SK-N-SH treated with all-trans-retinoic acid at 6 μM for 48 hours (cell line): ENCODE data around the gene YLPM1.

Source experiments
- TOX ChIP-seq: fragments of 250-450 bp; sonication (Bioruptor Pico); IDR thresholded peaks from 2 replicates; pipeline ENCODE4 v1.8.0; 2021; ENCODE audit warnings: mild to moderate bottlenecking, moderate library complexity, borderline replicate concordance
- TF ChIP-seq, protein P1 (sequence below): fragments of 250-450 bp; sonication (Bioruptor Pico); IDR thresholded peaks from 2 replicates; pipeline ENCODE4 v1.8.0; 2020; ENCODE audit warnings: mild to moderate bottlenecking, moderate library complexity, borderline replicate concordance
- TF ChIP-seq, protein P2 (sequence below): fragments of 250-450 bp; sonication (Bioruptor Pico); IDR thresholded peaks from 2 replicates; pipeline ENCODE4 v1.5.1; 2020; ENCODE audit warnings: low read depth, mild to moderate bottlenecking, moderate library complexity
- TF ChIP-seq, protein P3 (sequence below): fragments of 250-450 bp; sonication (Bioruptor Pico); IDR thresholded peaks from 2 replicates; pipeline ENCODE4 v1.8.0; 2021; ENCODE audit warnings: low read depth, mild to moderate bottlenecking, moderate library complexity, borderline replicate concordance

DNA sequence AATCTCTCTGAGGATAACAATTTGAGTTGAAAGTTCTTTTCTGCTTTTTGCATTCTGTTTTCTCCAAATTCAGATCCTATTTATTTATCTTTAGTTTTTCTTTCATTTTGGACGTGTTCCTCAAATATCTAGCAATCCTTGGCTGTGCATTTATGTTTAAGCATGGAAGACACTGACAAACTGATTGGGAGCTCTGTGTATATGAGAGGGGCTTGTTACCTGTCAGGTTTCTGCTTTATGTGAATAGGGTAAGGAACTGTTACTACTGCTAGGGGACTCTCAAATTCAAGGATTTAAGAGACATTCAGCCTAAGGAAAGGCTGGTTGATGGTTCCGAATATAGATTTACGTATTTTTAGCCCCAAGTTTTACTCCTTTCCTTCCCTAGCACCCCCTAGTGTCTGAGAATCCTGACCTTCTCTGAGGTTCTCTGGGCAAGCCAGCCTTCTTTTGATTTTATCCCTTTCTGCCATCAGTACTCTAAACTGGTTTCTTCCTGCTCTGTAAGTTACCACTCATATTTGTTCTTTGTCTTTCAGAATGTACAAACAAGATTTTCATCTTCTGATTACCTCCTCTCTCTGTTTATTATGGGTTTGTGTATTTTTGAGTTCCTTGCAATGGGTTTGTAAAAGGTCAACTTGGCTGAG, 30.5 kb downstream of the YLPM1 start:
- TF ChIP-seq, protein P1, sequence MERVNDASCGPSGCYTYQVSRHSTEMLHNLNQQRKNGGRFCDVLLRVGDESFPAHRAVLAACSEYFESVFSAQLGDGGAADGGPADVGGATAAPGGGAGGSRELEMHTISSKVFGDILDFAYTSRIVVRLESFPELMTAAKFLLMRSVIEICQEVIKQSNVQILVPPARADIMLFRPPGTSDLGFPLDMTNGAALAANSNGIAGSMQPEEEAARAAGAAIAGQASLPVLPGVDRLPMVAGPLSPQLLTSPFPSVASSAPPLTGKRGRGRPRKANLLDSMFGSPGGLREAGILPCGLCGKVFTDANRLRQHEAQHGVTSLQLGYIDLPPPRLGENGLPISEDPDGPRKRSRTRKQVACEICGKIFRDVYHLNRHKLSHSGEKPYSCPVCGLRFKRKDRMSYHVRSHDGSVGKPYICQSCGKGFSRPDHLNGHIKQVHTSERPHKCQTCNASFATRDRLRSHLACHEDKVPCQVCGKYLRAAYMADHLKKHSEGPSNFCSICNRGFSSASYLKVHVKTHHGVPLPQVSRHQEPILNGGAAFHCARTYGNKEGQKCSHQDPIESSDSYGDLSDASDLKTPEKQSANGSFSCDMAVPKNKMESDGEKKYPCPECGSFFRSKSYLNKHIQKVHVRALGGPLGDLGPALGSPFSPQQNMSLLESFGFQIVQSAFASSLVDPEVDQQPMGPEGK (CRISPR knock-in tag): no peak
- TF ChIP-seq, protein P2, sequence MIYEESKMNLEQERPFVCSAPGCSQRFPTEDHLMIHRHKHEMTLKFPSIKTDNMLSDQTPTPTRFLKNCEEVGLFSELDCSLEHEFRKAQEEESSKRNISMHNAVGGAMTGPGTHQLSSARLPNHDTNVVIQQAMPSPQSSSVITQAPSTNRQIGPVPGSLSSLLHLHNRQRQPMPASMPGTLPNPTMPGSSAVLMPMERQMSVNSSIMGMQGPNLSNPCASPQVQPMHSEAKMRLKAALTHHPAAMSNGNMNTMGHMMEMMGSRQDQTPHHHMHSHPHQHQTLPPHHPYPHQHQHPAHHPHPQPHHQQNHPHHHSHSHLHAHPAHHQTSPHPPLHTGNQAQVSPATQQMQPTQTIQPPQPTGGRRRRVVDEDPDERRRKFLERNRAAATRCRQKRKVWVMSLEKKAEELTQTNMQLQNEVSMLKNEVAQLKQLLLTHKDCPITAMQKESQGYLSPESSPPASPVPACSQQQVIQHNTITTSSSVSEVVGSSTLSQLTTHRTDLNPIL (CRISPR knock-in tag): no peak
- TF ChIP-seq TOX: no peak
- TF ChIP-seq, protein P3, sequence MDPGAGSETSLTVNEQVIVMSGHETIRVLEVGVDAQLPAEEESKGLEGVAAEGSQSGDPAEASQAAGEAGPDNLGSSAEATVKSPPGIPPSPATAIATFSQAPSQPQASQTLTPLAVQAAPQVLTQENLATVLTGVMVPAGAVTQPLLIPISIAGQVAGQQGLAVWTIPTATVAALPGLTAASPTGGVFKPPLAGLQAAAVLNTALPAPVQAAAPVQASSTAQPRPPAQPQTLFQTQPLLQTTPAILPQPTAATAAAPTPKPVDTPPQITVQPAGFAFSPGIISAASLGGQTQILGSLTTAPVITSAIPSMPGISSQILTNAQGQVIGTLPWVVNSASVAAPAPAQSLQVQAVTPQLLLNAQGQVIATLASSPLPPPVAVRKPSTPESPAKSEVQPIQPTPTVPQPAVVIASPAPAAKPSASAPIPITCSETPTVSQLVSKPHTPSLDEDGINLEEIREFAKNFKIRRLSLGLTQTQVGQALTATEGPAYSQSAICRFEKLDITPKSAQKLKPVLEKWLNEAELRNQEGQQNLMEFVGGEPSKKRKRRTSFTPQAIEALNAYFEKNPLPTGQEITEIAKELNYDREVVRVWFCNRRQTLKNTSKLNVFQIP (CRISPR knock-in tag): no peak
